Measurements from ENCODE around the gene FNDC3B.
A peak's percentile ranks its signal among the peaks of the same experiment; 100 is the strongest.

The FNDC3B gene

DNA sequence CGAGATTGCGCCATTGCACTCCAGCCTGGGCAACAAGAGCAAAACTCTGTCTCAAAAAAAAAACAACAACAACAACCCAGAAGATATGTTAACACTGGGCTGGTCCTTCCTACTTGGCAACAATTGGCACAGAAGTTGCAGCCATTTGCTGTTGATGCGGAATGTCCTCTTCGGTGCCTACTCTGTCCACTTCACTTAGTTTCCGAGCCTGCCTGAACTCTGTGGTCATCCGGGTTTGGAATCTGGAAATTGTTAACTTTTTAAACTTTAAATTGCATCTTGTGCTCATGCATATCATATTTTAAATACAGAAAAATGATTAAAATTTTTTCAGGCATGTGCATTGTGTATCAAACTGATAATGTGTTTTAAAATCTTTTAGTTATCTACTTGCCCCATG, 81.5 kb downstream of the FNDC3B start:
- DNase-seq, result no peak

GRCh38 chr3:172121981-172122380, 82.6 kb downstream of the FNDC3B start:
- DNase-seq, result no peak

- DNase-seq, result no peak
These were observed 84.9 kb downstream of the FNDC3B start for GRCh38 chr3:172124271-172124670.

DNA sequence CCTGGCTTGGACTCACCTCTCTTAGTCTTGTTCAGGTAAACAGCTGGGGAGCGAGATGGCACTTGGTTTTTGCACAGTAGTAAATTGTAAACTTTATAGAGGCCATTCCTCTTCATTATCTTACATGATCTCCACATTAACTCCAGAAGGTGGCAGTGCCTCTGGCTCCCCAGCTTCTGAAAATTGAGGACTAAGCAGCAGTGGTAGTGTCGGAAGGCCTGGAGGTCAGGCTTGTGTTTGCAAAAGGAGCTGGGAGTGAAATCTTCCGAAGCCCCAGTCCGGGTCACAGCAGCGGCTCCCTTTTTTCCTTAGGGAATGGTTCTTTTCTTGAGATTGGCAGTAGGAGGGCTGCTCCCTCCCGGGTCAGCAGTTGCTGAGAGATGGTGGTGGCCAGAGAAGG, 85.7 kb downstream of the FNDC3B start:
- DNase-seq, result no peak

- no peak for DNase-seq
These were observed 86.6 kb downstream of the FNDC3B start for GRCh38 chr3:172125963-172126457.

- no peak for DNase-seq
These were observed 87.4 kb downstream of the FNDC3B start for GRCh38 chr3:172126741-172127140.

DNA sequence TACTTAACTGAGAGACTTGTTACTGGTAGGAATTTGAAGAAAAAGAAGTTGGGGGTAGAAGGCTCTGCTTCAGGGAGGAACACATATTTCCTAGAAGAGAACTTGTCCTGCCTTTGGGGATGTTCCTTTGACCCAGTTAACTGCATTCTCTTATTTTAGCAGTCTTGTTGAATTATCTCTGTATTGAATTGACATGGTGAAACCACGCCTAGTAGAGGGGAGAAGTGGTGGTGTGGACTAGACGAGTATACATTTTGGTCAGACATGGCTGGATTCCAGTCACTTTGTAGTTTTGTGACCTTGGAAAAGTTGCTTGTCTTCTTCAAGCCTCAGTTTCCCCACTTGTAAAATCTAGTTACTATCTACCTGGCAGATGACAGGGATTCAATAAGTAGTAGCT, 87.8 kb downstream of the FNDC3B start:
- DNase-seq, result no peak

GRCh38 chr3:172127929-172128580, 88.7 kb downstream of the FNDC3B start:
- no peak for DNase-seq

DNA sequence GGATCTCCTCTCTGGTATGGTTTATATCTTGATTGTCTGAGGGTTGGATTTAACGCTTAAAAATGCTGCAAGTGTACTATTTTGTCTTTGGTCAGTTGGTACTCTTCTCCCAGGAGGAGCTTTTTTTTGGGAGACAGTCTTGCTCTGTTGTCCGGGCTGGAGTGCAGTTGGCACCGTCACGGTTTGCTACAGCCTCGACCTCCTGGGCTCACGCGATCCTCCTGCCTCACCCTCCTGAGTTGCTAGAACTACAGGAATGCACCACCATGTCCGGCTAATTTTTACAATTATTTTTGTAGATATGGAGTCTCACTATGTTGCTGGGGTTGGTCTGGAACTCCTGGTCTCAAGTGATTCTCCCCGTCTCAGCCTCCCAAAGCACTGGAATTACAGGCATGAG, 89.5 kb downstream of the FNDC3B start:
- DNase-seq, result no peak

DNA sequence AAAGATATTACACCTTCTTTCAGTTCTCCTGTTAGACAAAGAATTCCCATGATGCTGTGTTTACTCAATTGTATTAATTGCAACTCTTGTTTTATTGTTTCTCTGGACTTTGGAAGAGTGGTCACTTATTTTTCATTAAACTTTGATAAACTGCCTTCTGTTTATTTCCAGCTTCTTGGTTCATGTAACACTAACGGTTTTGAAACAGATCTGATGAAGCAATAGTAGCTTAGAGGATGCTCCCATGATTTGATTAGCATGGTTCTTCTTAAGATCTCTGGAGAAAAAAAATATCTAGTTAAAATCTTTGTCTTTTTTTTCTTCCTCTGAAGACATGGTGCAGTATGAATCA, 90.1 kb downstream of the FNDC3B start:
- peak; percentile 70 for DNase-seq

- peak; percentile 94 for DNase-seq
These were observed 90.7 kb downstream of the FNDC3B start for GRCh38 chr3:172129850-172130716.

GRCh38 chr3:172130717-172131050, 91.3 kb downstream of the FNDC3B start:
- no peak for DNase-seq

DNA sequence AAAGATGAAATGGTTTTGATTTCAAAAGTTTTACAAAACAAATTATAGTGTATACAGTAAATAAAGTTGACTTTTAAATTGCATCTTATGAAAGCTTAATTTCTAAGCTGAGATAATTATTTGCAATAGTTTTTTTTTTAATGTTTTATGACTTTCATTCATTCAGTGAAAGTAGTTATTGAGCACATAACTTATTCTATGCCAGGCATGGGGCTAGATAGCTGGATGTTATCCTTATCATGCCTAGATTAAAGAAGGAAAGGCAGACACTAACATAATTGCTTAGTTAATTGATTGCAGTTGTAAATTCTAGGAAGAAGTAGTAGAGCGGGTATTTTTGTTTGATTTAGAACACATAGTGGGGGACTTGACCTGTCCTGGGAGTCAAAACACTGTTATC, 92.4 kb downstream of the FNDC3B start:
- DNase-seq, result no peak

GRCh38 chr3:172132159-172132586, 92.8 kb downstream of the FNDC3B start:
- DNase-seq, result no peak

DNA sequence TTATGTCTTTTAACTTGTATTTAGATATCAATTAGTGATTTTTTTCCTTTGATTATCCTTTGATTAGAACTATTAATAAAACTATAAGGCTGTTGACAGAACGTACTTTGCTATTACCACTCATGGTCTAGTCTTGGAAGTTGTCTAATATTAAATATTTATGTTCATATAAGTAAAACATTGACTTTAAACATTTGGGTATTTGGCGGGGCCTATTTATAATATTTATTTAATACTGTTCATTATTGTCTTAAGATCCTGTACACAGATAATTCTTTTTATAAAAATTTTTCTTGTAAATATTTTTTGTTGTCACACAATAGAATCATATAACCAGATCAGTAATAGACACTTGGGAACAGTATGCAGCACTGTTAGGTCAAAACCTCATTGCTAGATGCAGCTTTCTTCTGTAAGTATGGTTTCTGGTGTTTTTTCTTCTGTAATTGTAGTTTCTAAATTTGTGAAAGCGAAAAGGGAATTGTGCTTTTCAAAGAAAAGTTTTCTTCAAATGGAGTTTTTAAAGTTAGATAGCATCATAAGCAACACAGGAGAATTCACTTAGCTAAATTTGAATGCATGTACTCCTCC, 93.4 kb downstream of the FNDC3B start:
- no peak for DNase-seq

DNA sequence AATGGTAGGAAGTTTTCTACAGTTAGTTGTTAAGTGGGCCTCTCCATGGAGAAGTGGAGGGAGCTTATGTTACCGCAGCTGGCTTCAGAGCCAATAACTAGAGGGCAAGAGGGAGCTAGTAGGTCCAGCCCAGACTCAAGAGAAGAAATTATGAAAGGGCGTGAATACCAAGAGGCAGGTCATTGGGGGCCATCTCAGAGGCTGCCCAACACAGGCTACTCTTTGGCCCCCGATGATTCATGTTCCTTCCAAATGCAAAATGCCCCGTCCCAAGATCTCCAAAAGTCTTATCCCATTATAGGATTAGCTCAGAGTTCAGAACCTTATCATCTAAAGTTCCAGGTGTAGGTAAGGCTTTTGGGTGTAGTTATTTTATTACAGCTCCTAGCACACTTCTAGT, 94.5 kb downstream of the FNDC3B start:
- DNase-seq, result no peak

GRCh38 chr3:172134352-172134751, 95.0 kb downstream of the FNDC3B start:
- peak; percentile 47 for DNase-seq

GRCh38 chr3:172135185-172135584, 95.8 kb downstream of the FNDC3B start:
- DNase-seq, result no peak

DNA sequence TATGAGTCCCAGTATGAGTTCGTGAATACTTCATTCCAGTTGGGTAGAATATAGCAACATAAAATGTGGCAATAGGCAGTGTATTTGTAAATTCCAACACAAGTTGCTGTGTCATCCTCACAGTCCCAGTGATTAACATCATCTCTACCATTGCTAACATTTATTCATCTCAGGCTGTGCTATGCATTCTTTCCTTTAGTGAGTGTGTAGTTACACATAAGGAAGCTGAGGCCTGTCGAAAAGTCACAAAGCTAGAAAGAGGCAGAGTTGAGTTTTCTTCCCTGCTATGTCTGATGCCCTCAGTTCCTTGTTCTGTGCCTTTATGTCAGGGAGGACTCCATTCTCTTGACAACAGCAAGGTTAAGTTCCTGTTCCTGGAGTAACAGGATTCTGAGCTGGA, 96.4 kb downstream of the FNDC3B start:
- DNase-seq, result peak; percentile 54

DNA sequence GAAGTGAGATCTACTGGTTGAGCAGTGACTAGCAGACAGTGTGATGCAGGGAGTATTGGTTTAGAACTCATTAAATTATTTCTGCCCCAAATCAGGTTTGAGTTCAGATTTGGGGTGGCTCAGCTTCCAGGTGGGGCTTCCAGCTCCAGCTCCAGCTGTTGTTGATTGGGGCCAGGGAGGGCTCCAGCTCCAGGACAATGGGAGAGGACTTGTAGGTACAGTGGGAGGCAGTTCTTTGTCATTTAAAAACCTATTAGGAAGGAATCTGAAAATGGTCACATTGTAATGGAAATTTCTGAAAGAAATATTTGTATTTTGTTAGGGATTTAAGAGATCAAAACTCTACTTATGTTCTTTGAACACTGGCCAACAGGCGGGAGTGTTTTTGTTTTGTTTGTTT, 97.0 kb downstream of the FNDC3B start:
- no peak for DNase-seq

DNA sequence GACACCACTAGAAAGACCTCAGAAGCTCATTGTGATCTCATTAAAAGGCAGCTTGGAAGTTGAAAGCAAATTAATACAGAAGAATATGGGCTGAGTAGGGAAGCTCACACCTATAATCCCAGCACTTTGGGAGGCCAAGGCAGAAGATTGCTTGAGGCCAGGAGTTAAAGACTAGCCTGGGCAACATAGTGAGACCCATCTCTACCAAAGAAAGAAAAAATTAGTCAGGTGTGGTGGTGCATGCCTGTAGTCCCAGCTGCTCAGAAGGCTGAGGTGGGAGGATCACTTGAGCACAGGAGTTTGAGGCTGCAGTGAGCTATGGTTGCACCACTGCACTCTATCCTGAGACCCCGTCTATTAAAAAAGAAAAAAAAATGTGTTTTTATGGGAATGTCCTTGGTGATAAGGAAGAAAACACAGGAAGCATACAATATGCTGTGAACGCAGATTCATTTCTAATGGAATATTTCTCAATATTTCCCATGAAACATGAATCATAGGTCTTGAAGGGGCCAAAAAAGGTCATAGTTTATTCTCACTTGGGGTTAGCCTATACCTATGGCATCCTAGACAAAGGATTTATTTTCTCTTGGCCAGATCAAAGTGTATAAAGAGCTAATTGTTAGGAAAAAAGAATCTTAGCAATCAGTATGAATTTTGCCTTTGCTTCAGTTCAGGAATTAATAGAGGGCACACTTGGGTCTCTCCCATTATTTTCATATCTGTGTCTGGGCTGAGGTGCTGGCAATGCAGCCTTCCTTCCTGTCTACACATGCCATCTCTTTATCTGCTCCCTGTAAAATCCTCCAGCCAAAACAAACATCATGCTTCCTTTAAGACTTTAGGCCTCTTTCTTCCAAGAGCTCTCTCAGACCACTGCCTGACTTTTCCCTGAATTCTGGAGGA, 98.2 kb downstream of the FNDC3B start:
- DNase-seq, result no peak

DNA sequence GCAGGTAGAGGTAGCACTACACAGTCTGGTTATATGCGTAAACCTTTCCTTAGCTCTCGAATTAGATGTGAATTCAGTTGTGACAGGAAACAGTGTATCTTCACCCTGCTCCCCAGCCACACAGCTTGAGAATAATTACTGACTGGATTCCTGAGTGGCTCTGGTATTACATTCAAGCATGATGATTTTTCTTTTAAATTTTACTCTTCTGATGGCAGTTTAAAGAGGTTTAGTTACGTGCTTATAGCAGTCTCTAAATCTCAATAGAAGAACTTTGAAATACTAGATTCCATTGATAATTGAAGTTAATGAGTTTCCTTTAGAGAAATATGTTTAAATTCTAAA, 98.8 kb downstream of the FNDC3B start:
- DNase-seq, result no peak

All from hematopoietic multipotent progenitor cell treated with erythropoietin and hydrocortisone succinate and interleukin-3 and kit ligand, for 6 days (in vitro differentiated cells).